HG03469 (cell line): ENCODE data around the gene TMEM87B.
"Not testable (repeated sequence)": the region's sequence is repeated elsewhere in the genome, so short reads cannot be mapped to it uniquely, and the experiment has no call there.

Experiments
- ATAC-seq: cut with Tn5 transposase; IDR thresholded peaks from one replicate; pipeline ENCODE4 v1.9.1; 2021; ENCODE audit warnings: mild to moderate bottlenecking, moderate library complexity, moderate number of reproducible peaks; ENCODE audit not compliant: unreplicated experiment

TMEM87B gene

DNA sequence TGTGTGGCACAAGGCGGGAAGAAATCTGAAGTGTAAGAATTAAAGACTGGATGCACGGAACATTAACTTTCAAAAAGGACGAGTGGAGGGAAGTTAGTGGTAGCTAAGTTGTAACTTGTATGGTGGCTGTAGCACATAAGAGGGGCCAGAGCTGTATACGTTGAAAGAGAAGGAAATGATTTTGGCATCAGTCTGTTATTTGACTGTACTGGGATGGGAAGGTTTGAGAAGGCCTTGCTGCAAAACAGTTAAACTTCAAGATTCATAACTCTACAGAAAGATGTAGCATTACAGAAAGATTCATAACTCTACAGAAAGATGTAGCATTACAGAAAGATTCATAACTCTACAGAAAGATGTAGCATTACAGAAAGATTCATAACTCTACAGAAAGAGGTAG is 58.3 kb downstream of the TMEM87B start:
- ATAC-seq = not testable (repeated sequence)

DNA sequence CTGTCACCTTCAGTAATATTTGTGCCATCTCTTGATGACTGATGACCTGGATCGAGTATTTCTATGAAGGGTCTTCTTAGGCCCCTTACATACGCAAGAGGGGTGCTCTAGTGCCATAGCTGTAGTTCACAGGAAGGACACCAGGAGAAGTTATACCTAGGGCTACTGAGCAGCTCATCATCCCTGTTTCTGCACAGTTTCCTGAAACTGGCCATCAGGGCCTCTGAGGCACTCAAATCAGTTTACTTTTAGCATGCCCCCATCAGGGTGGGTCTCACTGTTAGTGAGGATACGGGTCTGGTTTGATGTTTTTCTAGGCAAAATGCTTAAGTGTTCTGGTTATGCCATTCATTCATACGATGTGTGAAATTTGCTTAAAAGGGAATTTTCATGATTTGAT is 63.1 kb downstream of the TMEM87B start:
- no peak for ATAC-seq

DNA sequence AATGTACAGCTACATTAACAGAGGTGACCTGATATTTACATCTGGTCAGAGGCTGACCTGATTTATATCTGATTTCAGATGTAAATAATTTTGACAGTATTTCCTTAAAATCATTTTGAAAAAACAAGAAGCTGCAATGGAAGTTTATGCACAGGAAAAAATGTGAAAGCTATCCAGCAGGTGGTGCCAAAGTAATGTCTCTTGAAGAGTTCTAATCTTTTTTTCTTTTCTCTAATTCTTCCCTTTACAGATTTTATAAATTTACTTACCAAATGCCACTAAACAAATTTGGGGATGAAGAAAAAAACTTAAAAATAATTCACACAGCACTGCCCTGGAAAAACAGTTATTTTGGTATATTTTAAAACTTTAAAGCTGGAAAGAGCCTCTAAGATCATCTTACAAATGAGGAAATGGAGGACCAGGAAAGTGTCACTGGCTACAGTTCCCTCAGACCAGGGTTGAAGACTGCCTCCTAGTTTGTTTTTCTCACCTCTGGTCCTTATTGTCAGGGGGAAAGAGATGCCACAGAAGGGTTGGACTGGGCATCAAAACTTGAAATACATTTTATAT is 66.7 kb downstream of the TMEM87B start:
- no peak for ATAC-seq

DNA sequence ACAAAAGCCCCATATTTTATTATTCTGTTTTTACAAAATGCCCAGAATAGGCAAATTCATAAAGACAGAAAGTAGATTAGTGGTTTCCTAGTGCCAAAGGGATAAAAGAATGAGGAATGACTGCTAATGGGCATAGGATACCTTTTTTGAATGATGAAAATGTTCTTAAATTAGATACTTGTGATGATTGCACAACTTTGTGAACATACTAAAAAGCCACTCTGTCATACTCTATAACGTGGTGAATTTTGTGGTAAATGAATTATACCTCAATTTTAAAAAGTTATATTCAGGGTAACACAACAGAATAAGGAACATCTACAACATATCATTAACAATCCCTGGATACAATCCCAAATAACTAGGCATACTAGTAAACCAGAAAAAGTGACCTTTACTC is 74.0 kb downstream of the TMEM87B start:
- ATAC-seq = no peak

DNA sequence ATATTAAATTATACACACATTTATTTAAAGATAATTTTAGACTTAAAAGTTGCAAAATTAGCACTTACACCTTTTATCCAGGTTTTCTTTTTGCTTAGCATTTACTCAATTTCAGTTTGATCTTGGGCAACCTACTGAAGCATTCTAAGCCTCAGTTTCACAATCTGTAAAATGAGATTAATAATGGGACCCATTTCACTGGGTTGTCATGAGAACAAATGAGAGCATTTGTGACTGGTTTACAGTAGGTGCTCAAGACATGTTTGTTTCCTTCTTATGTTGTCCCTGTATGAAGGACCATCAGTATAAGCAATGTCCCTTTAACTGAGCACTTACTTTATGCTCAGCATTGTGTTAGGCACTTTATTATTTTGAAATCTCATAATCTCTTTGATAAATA is 78.3 kb downstream of the TMEM87B start:
- no peak for ATAC-seq

DNA sequence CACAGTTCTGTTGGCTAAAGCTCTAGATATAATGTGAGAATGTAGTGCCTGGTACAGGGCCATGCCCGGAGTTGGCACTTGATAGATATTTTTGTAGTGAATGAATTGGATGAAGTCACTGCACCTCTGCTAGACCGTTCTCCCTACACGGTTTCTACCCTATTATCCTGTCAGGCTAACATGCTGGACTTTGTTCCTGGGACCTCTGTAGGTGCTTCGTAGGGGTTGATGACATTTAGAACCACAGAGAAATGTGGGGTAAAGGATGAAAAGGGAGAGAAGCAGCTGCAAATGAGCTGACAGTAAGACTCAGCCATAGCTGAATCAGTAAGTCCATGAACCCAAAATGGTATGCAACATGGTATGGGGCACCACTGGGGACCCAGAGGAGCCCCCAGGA is 79.1 kb downstream of the TMEM87B start:
- ATAC-seq = no peak

DNA sequence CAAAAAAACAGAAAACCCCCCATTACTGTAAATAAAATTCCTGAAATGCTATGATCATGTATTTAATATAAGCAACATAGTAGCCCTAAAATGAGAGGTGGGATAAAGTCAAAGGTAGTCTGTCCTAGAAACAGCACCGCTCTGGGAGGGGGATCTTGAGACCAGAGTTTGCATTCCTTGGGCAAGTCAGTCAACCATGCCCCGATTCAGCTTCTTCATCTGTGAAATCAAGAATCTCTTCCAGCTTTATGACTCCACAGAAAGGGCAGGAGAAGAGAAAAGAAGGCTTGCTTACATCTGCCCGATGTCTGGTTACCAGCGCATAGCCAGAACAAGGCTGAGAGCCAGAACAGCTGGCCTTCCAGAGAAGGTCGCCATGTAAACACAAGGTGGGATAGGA is 81.0 kb downstream of the TMEM87B start:
- ATAC-seq = no peak

DNA sequence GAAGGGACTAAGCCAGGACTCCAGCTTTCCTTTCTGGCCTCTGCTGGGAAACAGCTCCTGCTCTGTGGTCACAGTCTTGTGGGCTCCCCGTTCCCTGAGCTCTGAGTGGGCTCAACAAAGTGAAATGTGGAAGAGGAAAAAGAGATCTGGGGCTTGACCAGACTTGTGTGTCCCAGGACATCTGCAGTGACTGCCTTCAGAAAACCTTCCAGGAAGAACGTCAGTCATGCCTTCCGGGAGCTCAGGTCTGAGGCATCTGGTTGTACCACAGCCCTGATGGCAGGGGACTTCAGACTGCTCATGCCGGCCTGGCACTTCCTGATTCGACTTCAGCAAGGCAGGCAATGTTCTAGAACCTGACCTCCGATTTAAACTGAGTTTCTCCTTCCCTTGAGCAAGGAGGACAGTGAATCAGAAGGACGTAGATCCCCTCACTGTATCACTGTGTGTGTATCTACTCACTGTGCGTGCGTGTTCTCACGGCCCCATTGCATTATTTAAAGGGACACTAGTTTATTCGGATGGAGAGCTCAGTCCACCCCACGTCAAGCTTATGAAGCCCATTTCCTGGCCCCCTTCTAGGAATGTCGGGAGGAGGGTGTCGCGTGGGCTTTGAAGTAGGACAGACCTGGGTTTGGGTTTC is 82.6 kb downstream of the TMEM87B start:
- ATAC-seq = no peak

DNA sequence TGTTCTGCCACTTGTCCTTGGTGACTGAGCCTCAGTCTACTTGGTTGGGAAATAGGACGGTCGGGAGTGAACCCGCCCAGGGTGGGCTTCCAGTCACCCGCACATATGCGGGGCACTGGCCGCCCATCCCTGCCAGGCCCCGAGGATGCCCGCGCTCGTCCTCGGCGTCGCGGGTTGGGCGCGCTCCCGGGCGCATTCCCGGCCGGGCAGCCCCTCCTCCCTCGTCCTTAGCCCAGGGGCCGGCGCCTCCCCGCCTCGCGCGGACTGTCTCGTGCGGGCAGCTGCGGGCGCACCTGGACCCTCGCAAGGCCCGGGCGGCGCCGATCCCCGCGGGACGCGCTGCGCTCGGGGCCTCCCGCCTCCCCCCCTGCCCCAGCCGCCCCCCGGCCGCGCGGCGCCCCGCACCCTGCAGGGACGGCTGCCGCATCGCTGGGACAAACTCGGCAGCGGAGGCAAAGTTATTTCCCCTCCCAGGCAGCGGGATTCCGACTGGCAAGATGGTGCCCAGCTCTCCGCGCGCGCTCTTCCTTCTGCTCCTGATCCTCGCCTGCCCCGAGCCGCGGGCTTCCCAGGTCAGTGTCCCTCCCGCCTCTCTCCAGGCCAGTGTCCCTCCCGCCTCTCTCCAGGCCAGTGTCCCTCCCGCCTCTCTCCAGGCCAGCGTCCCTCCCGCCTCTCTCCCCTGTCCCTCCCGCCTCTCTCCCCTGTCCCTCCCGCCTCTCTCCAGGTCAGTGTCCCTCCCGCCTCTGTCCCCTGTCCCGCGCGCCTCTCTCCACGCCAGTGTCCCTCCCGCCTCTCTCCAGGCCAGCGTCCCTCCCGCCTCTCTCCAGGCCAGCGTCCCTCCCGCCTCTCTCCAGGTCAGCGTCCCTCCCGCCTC is 83.3 kb downstream of the TMEM87B start, which contains the start of gene FBLN7:
Gene FBLN7 (plus strand): TSS at position 227 of the 874 bp plus-strand sequence. CDS start 271 bp downstream, at position 498.
- ATAC-seq = no peak

DNA sequence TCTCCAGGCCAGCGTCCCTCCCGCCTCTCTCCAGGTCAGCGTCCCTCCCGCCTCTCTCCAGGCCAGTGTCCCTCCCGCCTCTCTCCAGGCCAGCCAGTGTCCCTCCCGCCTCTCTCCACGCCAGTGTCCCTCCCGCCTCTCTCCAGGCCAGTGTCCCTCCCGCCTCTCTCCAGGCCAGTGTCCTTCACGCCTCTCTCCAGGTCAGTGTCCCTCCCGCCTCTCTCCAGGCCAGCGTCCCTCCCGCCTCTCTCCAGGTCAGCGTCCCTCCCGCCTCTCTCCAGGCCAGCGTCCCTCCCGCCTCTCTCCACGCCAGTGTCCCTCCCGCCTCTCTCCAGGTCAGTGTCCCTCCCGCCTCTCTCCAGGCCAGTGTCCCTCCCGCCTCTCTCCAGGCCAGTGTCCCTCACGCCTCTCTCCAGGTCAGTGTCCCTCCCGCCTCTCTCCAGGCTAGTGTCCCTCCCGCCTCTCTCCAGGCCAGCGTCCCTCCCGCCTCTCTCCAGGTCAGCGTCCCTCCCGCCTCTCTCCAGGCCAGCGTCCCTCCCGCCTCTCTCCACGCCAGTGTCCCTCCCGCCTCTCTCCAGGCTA is 84.1 kb downstream of the TMEM87B start:
- ATAC-seq = not testable (repeated sequence)

DNA sequence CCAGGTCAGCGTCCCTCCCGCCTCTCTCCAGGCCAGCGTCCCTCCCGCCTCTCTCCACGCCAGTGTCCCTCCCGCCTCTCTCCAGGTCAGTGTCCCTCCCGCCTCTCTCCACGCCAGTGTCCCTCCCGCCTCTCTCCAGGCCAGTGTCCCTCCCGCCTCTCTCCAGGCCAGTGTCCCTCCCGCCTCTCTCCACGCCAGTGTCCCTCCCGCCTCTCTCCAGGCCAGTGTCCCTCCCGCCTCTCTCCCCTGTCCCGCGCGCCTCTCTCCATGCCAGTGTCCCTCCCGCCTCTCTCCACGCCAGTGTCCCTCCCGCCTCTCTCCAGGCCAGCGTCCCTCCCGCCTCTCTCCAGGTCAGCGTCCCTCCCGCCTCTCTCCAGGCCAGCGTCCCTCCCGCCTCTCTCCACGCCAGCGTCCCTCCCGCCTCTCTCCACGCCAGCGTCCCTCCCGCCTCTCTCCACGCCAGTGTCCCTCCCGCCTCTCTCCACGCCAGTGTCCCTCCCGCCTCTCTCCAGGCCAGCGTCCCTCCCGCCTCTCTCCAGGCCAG is 84.7 kb downstream of the TMEM87B start:
- ATAC-seq = not testable (repeated sequence)

DNA sequence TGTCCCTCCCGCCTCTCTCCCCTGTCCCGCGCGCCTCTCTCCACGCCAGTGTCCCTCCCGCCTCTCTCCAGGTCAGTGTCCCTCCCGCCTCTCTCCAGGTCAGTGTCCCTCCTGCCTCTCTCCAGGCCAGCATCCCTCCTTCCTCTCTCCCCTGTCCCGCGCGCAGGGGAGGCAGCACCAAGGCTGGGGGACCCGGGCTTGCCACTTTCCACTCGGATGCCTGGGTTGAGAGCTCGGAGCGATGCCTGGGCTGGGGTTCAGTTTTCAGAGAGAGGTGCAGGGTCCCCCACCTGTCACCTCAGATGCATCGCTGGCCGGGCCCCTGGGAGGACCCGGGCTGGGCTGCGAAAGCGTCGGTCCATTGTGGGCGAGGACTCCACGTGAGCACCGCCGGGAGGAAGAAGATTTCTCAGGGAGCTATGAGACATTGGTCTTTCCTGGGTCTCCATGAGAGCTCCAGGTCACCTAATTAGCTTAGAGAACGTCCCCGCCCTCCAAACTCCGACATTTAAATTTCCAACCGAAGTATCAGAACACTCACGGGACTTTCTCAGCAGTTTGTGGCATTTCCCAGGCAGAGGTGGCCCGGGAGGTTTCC is 85.2 kb downstream of the TMEM87B start:
- ATAC-seq = no peak

DNA sequence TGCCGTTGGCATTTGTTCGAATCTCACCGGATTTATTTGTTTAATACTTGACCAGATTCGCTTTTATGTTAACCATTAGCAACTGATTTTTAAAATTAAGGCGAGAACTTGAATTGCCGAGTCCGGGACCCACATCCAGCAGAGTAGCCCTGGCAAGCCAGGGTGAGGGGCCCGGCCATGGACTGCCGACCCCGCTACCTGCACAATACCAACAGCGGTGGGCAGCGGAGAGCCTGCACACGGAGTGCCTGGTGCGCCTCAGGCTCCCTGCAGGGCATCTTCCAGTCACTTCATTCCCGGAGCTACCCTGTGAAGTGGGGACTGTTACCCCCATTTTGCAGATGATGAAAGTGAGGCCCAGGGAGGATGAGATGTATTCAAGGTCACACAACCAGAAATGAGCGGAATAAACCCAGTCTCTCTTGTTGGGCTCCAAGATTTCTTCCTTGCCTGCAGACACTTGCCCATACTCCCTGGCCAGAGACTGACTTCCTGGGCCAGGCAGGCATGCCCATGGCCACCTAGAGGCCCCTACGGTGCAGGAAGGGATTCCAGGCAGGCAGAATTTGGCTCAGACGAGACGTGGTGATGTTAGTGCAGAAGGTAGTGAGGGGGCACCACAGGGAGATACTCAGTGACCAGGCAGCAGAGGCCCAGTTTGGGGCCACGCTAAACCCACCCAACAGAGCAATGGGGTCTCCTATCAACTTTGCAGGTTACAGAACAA is 86.0 kb downstream of the TMEM87B start:
- ATAC-seq = no peak

DNA sequence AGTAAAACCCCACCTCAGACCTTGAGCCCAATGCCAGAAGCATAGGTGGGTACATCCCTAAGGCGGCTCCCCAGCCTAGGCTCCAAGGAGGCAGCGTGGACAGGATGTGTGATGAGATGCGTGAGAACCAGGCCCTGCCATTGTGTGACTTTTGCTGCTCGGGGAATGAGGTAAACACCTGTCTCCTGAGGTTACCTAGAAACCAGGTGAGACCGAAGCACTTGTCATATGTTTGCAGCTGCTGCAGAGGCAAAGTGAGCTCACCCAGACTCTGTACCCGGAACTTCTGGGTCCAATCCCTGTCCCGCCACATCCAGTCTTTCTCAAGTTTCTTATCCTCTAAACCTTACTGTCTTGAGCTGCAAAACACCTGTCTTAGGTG is 86.5 kb downstream of the TMEM87B start:
- ATAC-seq = no peak

DNA sequence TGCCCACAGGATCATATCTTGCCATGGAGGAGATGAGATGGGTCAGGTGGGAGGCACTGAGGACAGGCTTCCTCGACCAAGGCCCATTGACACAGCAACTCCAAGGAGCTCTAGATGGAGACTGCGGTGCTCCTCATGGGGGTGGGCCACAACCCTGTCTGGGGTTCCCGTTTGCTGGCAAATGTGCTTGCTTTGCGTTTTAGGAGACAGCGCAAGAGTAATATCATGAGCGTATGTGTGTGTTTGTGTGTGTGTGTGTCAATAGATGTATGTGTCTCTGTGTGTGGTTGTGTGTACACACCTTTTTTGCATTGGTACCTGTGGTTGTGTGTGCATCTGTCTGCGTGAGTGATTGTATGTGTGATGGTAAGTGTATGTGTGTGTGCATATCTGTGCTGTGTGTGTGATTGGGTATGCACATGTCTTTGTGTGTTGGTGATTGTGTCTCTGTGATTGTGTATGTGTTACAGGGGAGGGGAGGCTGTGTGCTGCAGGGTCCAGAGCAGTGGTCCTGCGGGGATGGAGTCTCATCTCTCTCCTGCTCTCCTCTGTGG is 87.5 kb downstream of the TMEM87B start:
- no peak for ATAC-seq

DNA sequence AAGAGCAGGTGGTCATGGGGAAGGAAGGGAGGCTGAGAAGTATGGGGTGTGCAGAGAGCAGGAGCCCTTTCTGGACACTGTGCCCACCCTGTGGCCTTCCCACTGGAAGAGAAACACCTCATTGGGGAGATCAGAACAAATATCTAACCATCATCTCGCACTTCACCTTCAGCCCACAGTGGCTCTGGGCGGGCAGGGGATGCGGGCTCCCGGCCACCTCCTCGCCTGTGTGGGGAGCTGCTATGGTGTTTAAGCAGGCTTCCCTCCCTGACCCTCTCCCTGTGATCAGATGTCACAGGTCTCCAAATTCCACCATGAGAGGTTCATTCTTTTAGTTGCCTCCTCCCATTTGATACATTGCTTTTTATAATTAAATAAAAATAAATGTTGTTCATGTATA is 88.1 kb downstream of the TMEM87B start:
- ATAC-seq = no peak

DNA sequence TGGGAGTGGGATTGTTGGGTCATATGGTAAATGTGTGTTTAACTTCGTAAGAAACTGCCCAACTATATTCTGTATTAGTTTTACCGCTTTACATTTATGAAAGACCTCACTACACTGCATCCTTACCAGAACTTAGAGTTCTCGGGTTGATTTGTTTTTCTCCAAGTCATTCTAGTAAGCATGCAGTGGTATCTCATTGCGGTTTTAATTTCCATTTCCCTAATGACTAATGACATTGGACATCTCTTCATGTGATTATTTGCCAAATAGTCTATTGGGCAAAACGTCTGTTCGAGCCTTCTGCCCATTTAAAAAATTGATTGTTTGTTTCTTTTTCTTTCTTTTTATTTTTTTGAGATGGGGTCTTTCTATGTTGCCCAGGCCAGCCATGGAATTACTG is 89.9 kb downstream of the TMEM87B start:
- no peak for ATAC-seq

DNA sequence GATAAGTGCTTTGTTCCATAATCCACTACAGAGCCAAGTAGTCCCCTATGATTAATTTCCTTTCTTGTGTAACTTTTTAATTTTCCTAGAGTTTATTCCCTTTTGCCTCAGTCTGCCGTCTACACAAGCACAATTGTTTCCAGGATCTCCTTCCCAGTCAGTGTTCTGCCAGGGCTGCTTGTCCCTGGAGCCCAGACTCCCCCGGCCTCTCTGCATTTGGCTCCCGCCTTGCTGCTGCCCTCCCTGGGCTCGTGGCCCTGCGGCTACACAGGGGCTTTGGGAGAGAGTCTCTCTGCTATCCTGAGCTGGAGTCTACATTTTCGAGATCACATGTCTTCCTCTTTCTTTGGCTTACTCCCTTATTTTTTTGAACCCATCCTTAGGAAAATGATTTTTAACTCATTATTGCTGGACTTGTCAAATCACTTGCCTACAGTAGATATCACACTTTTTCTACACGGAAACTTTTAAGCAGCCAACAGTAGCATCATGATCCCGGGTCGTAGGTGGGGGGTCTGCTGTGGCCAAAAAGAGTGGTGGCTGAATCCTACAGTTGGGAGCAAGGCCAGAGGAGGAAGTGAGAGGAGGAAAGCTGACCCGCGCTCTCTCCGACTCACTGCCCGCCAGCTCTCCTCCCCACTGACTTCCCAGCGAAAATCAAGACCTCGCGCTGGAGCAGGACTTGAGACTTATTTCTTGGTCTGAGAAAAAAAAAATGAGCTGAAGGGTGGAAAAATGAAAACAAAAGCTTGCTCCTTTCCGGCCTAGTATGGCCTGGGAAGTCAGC is 92.5 kb downstream of the TMEM87B start:
- ATAC-seq = no peak

DNA sequence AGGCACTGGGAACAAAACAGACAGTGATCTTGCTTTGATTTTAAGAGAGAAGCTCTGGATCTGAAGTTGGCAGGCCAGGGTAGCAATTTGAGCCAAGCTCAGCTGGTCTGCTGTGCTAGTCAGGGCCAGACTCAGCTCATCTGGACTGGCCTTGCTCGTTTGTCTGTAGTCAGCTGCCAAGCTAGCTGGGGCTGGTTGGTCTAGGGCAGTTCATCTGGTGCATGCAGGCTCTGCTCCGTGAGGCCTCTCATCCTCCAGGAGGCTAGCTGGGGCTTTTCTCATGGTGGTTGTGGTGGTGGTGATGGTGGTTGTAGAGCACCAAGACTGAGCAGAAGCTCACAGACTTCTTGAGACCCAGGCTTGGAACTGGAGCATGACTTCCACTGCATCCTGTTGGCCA is 93.4 kb downstream of the TMEM87B start:
- ATAC-seq = no peak
